H9 (cell line): ENCODE data around the gene ARHGEF5. TPM values are rescaled to one million over a fixed set of nuclear protein-coding genes. Genes with fewer than 3 reads are reported as not detected.

ENCODE experiments used
- DNase-seq: peaks from one replicate; pipeline ENCODE4 v3.0.0-alpha.2; 2017
- H2AFZ ChIP-seq: one replicate; pipeline ENCODE4 v1.6.1; 2013; ENCODE audit warnings: mild to moderate bottlenecking, low read length, control low read depth, moderate library complexity
- H2AK5ac ChIP-seq: 2 replicates; pipeline ENCODE4 v1.6.1; 2013; ENCODE audit warnings: low read length, control low read depth, mixed read lengths; ENCODE audit not compliant: insufficient read length
- H2BK120ac ChIP-seq: one replicate; pipeline ENCODE4 v1.6.1; 2013; ENCODE audit warnings: low read depth, mild to moderate bottlenecking, low read length, control low read depth, inconsistent platforms; ENCODE audit not compliant: poor library complexity, severe bottlenecking
- H2BK12ac ChIP-seq: 2 replicates; pipeline ENCODE4 v1.6.1; 2013; ENCODE audit warnings: low read length, control low read depth, mixed read lengths, low read depth; ENCODE audit not compliant: insufficient read length
- H2BK15ac ChIP-seq: 2 replicates; pipeline ENCODE4 v1.6.1; 2013; ENCODE audit warnings: low read depth, low read length, control low read depth
- H2BK20ac ChIP-seq: one replicate; pipeline ENCODE4 v1.6.1; 2013; ENCODE audit warnings: low read depth, mild to moderate bottlenecking, low read length, control low read depth, inconsistent platforms; ENCODE audit not compliant: poor library complexity, severe bottlenecking
- H2BK5ac ChIP-seq: 2 replicates; pipeline ENCODE4 v1.6.1; 2013; ENCODE audit warnings: low read length, control low read depth, mixed read lengths; ENCODE audit not compliant: insufficient read length
- H3K14ac ChIP-seq: 2 replicates; pipeline ENCODE4 v1.6.1; 2013; ENCODE audit warnings: low read length, control low read depth; ENCODE audit not compliant: insufficient read depth
- H3K18ac ChIP-seq: 2 replicates; pipeline ENCODE4 v1.6.1; 2013; ENCODE audit warnings: low read depth, mild to moderate bottlenecking, mixed read lengths, low read length, control low read depth; ENCODE audit not compliant: insufficient read length
- H3K23ac ChIP-seq: 2 replicates; pipeline ENCODE4 v1.6.1; 2013; ENCODE audit warnings: low read length, control low read depth, mixed read lengths, low read depth; ENCODE audit not compliant: insufficient read length
- H3K23me2 ChIP-seq: 2 replicates; pipeline ENCODE4 v1.6.1; 2013; ENCODE audit warnings: low read depth, mild to moderate bottlenecking, mixed read lengths, low read length, control low read depth; ENCODE audit not compliant: insufficient read length, poor library complexity, severe bottlenecking
- H3K27ac ChIP-seq: 2 replicates; pipeline ENCODE4 v1.5.1; 2013; ENCODE audit warnings: low read length, control low read depth, mixed read lengths, low read depth; ENCODE audit not compliant: insufficient read length
- H3K27me3 ChIP-seq: 2 replicates; pipeline ENCODE4 v1.6.1; 2013; ENCODE audit warnings: low read length, control low read depth, inconsistent platforms; ENCODE audit not compliant: insufficient read depth
- H3K4ac ChIP-seq: 2 replicates; pipeline ENCODE4 v1.6.1; 2013; ENCODE audit warnings: low read depth, mild to moderate bottlenecking, control low read depth, inconsistent platforms, low read length, moderate library complexity
- H3K4me1 ChIP-seq: 2 replicates; pipeline ENCODE4 v1.6.1; 2013; ENCODE audit warnings: low read length, control low read depth, inconsistent platforms; ENCODE audit not compliant: insufficient read depth
- H3K4me2 ChIP-seq: 2 replicates; pipeline ENCODE4 v1.6.1; 2013; ENCODE audit warnings: low read length, control low read depth, mixed read lengths; ENCODE audit not compliant: insufficient read length, insufficient read depth
- H3K56ac ChIP-seq: 2 replicates; pipeline ENCODE4 v1.6.1; 2013; ENCODE audit warnings: low read depth, mild to moderate bottlenecking, mixed read lengths, low read length, control low read depth; ENCODE audit not compliant: insufficient read length
- H3K79me1 ChIP-seq: 2 replicates; pipeline ENCODE4 v1.6.1; 2013; ENCODE audit warnings: low read depth, mild to moderate bottlenecking, moderate library complexity, low read length, control low read depth, inconsistent platforms; ENCODE audit not compliant: insufficient read depth, poor library complexity, severe bottlenecking
- H3K79me2 ChIP-seq: 2 replicates; pipeline ENCODE4 v1.6.1; 2013; ENCODE audit warnings: low read length, control low read depth, inconsistent platforms; ENCODE audit not compliant: insufficient read depth
- H3K9ac ChIP-seq: 2 replicates; pipeline ENCODE4 v1.6.1; 2013; ENCODE audit warnings: low read length, control low read depth, mixed read lengths; ENCODE audit not compliant: insufficient read length; ENCODE audit errors: extremely low read depth
- H3K9me3 ChIP-seq: one replicate; pipeline ENCODE4 v1.6.1; 2013; ENCODE audit warnings: low read depth, low read length, inconsistent platforms; ENCODE audit not compliant: control insufficient read depth
- H3T11ph ChIP-seq: one replicate; pipeline ENCODE4 v1.6.1; 2013; ENCODE audit warnings: mild to moderate bottlenecking, low read length, control low read depth, inconsistent platforms
- H4K20me1 ChIP-seq: one replicate; pipeline ENCODE4 v1.6.1; 2013; ENCODE audit not compliant: control insufficient read depth, insufficient read length, insufficient read depth
- H4K5ac ChIP-seq: 2 replicates; pipeline ENCODE4 v1.6.1; 2013; ENCODE audit warnings: low read depth, mild to moderate bottlenecking, mixed read lengths, low read length, control low read depth; ENCODE audit not compliant: insufficient read length
- H4K8ac ChIP-seq: replicated peaks from 2 replicates; pipeline ENCODE4 v1.6.1; 2013; ENCODE audit warnings: low read length, control low read depth, mixed read lengths, low read depth; ENCODE audit not compliant: insufficient read length
- H4K91ac ChIP-seq: 2 replicates; pipeline ENCODE4 v1.6.1; 2013; ENCODE audit warnings: low read depth, mild to moderate bottlenecking, moderate library complexity, mixed read lengths, low read length, control low read depth; ENCODE audit not compliant: insufficient read length
- H3K27ac Mint-ChIP-seq, 3 experiments: 2 replicates in 2 of 3; 3 replicates in 1 of 3; pipeline ENCODE4 v1.8.0; 2020 to 2021; ENCODE audit warnings: mixed read lengths in 3 of 3, mild to moderate bottlenecking in 1 of 3, moderate library complexity in 1 of 3
- H3K27me3 Mint-ChIP-seq: 2 replicates; pipeline ENCODE4 v1.8.0; 2021; ENCODE audit warnings: low read depth, mild to moderate bottlenecking, moderate library complexity, mixed read lengths
- H3K36me3 Mint-ChIP-seq, 3 experiments: 2 replicates in 2 of 3; 3 replicates in 1 of 3; pipeline ENCODE4 v1.8.0; 2020 to 2021; ENCODE audit warnings: low read depth in 3 of 3, mixed read lengths in 3 of 3; ENCODE audit not compliant: insufficient read depth in 1 of 3
- H3K4me1 Mint-ChIP-seq, 2 experiments: 2 replicates each; pipeline ENCODE4 v1.8.0; 2020; ENCODE audit warnings: mixed read lengths in 2 of 2
- H3K4me3 Mint-ChIP-seq, 2 experiments: 2 replicates in 1 of 2; 3 replicates in 1 of 2; pipeline ENCODE4 v1.8.0; 2020 to 2021; ENCODE audit warnings: mild to moderate bottlenecking in 2 of 2, mixed read lengths in 2 of 2, moderate library complexity in 1 of 2
- H3K9me3 Mint-ChIP-seq, 2 experiments: 2 replicates in 1 of 2; 3 replicates in 1 of 2; pipeline ENCODE4 v1.8.0; 2020; ENCODE audit warnings: mild to moderate bottlenecking in 2 of 2, mixed read lengths in 2 of 2, moderate library complexity in 1 of 2
- total RNA-seq: library from RNA; stranded (reverse); gene quantifications from 2 replicates; pipeline ENCODE4 v1.2.1, GENCODE V29; 2021
- TF ChIP-seq, protein P1 (sequence below): fragments of 200-600 bp; sonication (generic); conservative IDR thresholded peaks from 3 replicates; pipeline ENCODE4 v1.8.0; 2021; ENCODE audit warnings: antibody characterized with exemption, mild to moderate bottlenecking

ARHGEF5 gene
- total RNA-seq, 1 experiment from 2014 or later = 33.9 TPM

DNA sequence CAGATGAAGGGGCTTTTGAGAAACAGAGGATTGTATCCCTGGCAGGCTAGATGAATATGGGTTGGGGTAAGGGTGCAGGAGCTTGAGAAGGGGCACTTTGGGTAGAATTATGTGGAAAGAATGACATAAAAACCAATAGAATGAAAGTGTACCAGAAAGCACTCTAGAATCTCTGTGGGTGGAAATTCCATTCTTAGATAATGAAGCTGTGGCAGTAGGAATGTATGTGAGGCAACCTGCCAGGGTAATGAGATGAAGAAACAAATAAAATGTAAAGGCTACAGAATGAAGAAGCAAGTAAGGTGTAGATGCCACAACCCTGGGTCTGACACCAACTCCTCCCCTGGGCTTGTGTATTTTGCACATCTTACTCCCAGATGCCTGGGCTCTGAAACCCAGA, 31.5 kb downstream of the ARHGEF5 start:
- no peaks in the 10 kb centered on the region for H3K9me3 ChIP-seq
- H4K91ac ChIP-seq = no peak overlapping the region
- no peak overlapping the region for H3K23ac ChIP-seq
- no peaks in the 10 kb centered on the region for H3K79me1 ChIP-seq
- H2AFZ ChIP-seq = no peak overlapping the region
- H4K8ac ChIP-seq = no peak overlapping the region
- H3K23me2 ChIP-seq = no peaks in the 10 kb centered on the region
- H3T11ph ChIP-seq = no peak overlapping the region
- H2BK12ac ChIP-seq = no peak overlapping the region
- H3K9me3 Mint-ChIP-seq = no peaks in the 10 kb centered on the region
- H3K18ac ChIP-seq = no peak overlapping the region
- H4K5ac ChIP-seq = no peak overlapping the region
- TF ChIP-seq, protein P1, sequence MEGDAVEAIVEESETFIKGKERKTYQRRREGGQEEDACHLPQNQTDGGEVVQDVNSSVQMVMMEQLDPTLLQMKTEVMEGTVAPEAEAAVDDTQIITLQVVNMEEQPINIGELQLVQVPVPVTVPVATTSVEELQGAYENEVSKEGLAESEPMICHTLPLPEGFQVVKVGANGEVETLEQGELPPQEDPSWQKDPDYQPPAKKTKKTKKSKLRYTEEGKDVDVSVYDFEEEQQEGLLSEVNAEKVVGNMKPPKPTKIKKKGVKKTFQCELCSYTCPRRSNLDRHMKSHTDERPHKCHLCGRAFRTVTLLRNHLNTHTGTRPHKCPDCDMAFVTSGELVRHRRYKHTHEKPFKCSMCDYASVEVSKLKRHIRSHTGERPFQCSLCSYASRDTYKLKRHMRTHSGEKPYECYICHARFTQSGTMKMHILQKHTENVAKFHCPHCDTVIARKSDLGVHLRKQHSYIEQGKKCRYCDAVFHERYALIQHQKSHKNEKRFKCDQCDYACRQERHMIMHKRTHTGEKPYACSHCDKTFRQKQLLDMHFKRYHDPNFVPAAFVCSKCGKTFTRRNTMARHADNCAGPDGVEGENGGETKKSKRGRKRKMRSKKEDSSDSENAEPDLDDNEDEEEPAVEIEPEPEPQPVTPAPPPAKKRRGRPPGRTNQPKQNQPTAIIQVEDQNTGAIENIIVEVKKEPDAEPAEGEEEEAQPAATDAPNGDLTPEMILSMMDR = no peak
- H3K4me2 ChIP-seq = no peak overlapping the region
- no peaks in the 10 kb centered on the region for H3K27me3 Mint-ChIP-seq
- no peak for DNase-seq
- no peak overlapping the region for H3K4ac ChIP-seq
- no peak overlapping the region for H3K14ac ChIP-seq
- no peaks in the 10 kb centered on the region for H3K79me2 ChIP-seq
- no peak overlapping the region for H3K27ac Mint-ChIP-seq
- no peak overlapping the region for H2BK5ac ChIP-seq
- H3K56ac ChIP-seq = no peak overlapping the region
- H3K36me3 Mint-ChIP-seq = no peaks in the 10 kb centered on the region; a peak in 1 of 7 replicates
- H4K20me1 ChIP-seq = no peaks in the 10 kb centered on the region
- no peak overlapping the region for H2AK5ac ChIP-seq
- no peak overlapping the region for H3K27ac ChIP-seq
- H2BK15ac ChIP-seq = no peak overlapping the region
- H3K4me1 ChIP-seq = peaks cover 8% of the 10 kb centered on the region; the same call in 1 of the 2 replicates
- no peak overlapping the region for H3K9ac ChIP-seq
- no peak overlapping the region for H3K4me3 Mint-ChIP-seq
- H3K4me1 Mint-ChIP-seq = peaks cover 31 to 32% of the 10 kb centered on the region in 2 experiments
- no peaks in the 10 kb centered on the region for H3K27me3 ChIP-seq
- H2BK120ac ChIP-seq = no peak overlapping the region
- no peak overlapping the region for H2BK20ac ChIP-seq
